GM21381 (cell line): ENCODE results near the gene ABI2.
"Not testable (repeated sequence)": the region's sequence is repeated elsewhere in the genome, so short reads cannot be mapped to it uniquely, and the experiment has no call there.

Experiments used
- ATAC-seq: cut with Tn5 transposase; IDR thresholded peaks from one replicate; pipeline ENCODE4 v1.9.1; 2021; ENCODE audit warnings: mild to moderate bottlenecking, moderate library complexity; ENCODE audit not compliant: unreplicated experiment

Gene ABI2

GRCh38 chr2:203327901-203328759 is at the start of gene ABI2:
Gene ABI2 (plus strand): TSS chr2:203328394. CDS start chr2:203328515, 121 bp downstream.
- ATAC-seq = peak; percentile 60

- ATAC-seq = no peak
These were observed 48.9 kb upstream of the ABI2 start for GRCh38 chr2:203279288-203279687.

GRCh38 chr2:203280428-203281064 is 47.6 kb upstream of the ABI2 start:
- ATAC-seq = no peak

- no peak for ATAC-seq
These were observed 46.1 kb upstream of the ABI2 start for GRCh38 chr2:203282101-203282500.

- no peak for ATAC-seq
These were observed 41.7 kb upstream of the ABI2 start for GRCh38 chr2:203286532-203286931.

GRCh38 chr2:203301667-203302066 is 26.5 kb upstream of the ABI2 start:
- no peak for ATAC-seq

GRCh38 chr2:203302586-203302985 is 25.6 kb upstream of the ABI2 start:
- ATAC-seq = not testable (repeated sequence)

GRCh38 chr2:203310688-203311436 is 17.3 kb upstream of the ABI2 start:
- no peak for ATAC-seq

- no peak for ATAC-seq
These were observed 1.8 kb upstream of the ABI2 start for GRCh38 chr2:203326356-203326755.

- ATAC-seq = no peak
These were observed 653 bp upstream of the ABI2 start for GRCh38 chr2:203327582-203327900.

- ATAC-seq = peak; percentile 51
These were observed 756 bp downstream of the ABI2 start for GRCh38 chr2:203328760-203329540.

GRCh38 chr2:203330434-203330833 is 2.2 kb downstream of the ABI2 start:
- no peak for ATAC-seq

GRCh38 chr2:203338322-203338721 is 10.1 kb downstream of the ABI2 start:
- ATAC-seq = no peak

GRCh38 chr2:203340791-203341487 is 12.7 kb downstream of the ABI2 start:
- ATAC-seq = no peak

GRCh38 chr2:203341741-203342310 is 13.6 kb downstream of the ABI2 start:
- no peak for ATAC-seq

- ATAC-seq = not testable (repeated sequence)
These were observed 14.2 kb downstream of the ABI2 start for GRCh38 chr2:203342374-203342773.

- ATAC-seq = no peak
These were observed 16.5 kb downstream of the ABI2 start for GRCh38 chr2:203344667-203345066.

- ATAC-seq = no peak
These were observed 18.4 kb downstream of the ABI2 start for GRCh38 chr2:203346612-203347011.

GRCh38 chr2:203347375-203347774 is 19.2 kb downstream of the ABI2 start:
- ATAC-seq = no peak
